Left renal pelvis (tissue), 4 donors: ENCODE measurements around the gene EFL1. TPM values are rescaled to one million over a fixed set of nuclear protein-coding genes. Genes with fewer than 3 reads are reported as not detected.

ENCODE experiments used
- DNase-seq, 4 donors: peaks; one replicate each; pipeline ENCODE4 v3.0.0-alpha.2; 2013; ENCODE audit warnings: low read depth in 4 of 4, low spot score in 3 of 4
- polyA plus RNA-seq, 4 donors: library from polyadenylated mRNA; unstranded; fragments of 120-200 nt; gene quantifications; one replicate each; pipeline ENCODE4 v1.2.1, GENCODE V29; 2013; ENCODE audit not compliant: insufficient read length in 4 of 4

The EFL1 gene
- polyA plus RNA-seq, 4 donors = 12.6 to 25.0 (median 21.6) TPM

GRCh38 chr15:82172506-82172905 is 90.0 kb downstream of the EFL1 start:
- DNase-seq = no peak

DNA sequence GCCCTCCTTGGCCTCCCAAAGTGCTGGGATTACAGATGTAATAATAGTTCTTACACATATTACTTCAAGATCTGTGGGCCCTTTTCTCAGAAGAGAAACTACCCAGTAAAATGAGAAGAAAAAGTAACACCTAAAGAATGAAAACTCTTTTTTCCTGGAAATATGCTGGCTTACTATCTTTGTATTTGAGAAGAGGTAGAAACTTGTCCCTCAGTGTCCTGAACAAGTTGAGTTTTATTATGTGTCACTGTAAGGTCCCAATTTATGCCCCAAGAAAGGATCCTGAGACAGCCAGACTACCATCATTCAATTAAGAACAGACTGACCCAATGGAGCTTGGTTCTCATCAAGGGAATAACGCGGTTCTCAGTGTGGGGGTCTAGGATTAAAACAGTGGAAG is 93.8 kb downstream of the EFL1 start:
- no peak for DNase-seq

DNA sequence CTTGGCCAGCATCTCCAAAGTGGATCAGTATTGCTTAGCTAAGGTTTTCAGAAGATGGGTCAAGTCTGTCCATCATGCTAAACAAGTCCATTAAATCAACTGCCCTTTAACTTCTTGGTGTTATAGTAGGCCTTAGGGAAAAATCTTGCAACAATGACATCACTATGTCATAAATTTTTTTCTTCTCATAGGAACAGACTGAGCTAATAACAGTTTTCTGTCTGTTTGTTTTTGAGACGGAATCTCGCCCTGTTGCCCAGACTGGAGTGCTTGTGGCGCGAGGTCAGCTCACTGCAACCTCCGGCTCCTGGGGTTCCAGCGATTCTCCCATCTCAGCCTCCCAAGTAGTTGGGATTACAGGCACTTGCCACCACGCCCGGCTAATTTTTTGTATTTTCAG is 94.2 kb downstream of the EFL1 start:
- no peak for DNase-seq

DNA sequence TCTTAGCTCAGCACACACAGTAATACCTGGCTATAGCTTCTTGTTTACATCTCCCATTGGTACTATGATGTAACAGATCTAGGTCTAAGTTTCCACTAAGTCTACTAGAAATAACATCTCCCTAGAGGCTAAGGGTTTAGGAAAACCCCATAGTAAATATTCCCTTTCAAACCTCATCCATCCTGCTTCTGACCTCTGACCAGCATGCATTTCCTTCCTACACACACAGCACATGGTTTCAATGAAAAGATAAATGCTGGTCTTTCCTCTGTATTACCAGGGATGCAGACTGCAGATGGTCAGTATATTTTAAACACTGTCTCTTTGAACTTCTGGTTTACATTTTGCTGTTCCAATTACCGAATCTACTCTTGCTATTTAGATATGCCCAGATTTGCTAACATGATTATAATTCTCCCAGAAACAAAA is 96.6 kb downstream of the EFL1 start:
- no peak for DNase-seq

- no peak for DNase-seq
Measured at GRCh38 chr15:82159922-82160321, 102.6 kb downstream of the EFL1 start.

DNA sequence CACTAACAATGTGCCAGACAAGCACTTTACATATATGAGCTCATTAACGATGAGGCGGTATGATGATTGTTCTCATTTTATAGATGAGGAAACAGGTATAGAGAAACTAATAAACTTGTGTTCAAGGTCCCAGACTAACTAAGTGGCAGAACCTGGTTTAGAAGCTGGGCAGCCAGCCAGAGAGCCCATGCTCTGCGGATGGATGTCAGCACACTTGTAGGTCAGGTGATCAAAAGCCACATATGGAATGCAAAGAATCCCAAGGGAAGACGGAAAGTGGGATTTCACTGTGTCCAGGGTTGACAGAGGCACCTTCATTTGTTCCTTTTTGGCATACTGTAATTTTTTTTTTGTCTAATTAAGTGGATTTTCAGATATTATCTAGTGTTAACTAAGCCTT is 103.7 kb downstream of the EFL1 start:
- DNase-seq = no peak

DNA sequence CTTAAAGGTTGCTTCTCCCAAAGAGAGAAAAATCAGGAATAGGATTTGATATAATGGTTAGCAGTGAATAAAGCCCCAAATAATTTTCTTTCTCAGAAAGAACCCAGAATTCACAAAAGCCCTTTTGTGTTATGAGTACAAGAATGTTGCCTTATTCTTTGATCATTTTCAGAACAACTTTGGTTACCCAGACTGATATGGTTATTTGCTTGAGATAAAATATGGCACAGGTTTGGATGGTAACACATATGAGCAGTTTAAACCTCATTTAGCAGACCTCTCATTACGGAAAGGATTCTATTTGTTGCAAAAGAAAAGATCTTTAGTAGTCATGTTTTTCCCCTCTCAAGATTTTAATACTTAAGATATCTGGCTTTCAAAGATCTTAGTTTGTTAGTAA is 111.9 kb downstream of the EFL1 start:
- DNase-seq = no peak

DNA sequence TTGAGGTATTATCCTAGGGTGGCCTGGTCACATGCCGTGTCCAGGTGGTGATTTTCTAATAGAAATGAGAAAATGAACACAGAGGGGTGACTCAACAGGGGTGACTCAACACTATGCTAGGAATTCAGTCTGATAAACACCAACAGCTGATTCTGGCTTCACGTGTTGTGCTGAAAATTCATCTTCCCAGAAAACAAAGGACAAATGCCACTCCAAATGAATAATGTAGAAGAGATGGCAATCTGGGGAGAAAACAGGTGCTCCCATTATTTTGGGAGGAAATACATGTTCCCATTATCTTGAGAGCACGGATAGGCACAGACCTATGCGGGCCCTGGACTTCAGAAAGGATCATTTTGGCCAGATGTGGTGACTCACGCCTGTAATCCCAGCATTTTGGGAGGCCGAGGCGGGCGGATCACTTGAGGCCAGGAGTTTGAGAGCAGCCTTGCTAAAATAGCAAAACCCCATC is 115.5 kb downstream of the EFL1 start:
- no peak for DNase-seq

GRCh38 chr15:82146576-82146975 is 116.0 kb downstream of the EFL1 start:
- no peak for DNase-seq

GRCh38 chr15:82143390-82144385 is 118.8 kb downstream of the EFL1 start:
- no peak for DNase-seq

GRCh38 chr15:82140886-82141285 is 121.6 kb downstream of the EFL1 start:
- no peak for DNase-seq

GRCh38 chr15:82139823-82140268 is 122.7 kb downstream of the EFL1 start:
- no peak for DNase-seq

DNA sequence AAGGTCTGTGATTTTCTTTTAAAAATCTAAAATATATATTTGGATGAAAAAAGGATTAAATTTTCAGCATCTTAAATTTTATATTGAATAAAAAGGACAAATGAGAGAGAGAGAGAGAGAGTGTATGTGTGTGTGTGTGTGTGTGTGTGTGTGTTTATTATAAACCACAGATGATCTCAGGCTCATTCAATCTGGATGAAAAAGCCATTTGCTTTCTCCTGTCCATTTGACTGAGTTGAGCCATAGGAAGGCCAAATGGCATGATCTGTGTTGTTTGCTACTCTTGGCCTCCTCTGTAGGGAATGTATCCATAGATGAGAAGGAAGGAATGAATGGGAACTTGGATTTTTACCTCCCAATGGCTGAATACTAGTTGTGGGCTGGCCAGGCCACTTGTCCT is 124.2 kb downstream of the EFL1 start:
- DNase-seq = no peak

DNA sequence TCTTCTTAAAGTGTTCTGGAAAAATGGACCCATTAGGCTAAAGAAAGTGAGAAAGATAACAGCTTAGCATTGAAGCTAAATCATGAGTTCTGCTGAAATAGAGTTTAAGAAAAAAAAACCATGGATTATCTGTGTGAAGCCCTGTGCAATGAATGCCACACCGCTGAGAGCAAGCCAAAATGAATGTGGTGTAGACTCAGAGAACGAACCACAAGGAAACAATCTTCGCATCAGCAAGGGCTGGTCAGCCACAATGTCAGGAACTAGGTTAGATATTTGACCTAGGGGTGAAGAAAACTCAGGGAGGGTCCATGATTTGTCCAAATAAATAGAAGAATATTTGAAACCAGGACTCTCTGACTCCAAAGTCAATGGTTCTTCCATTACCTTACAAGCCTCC is 125.3 kb downstream of the EFL1 start:
- DNase-seq = no peak

DNA sequence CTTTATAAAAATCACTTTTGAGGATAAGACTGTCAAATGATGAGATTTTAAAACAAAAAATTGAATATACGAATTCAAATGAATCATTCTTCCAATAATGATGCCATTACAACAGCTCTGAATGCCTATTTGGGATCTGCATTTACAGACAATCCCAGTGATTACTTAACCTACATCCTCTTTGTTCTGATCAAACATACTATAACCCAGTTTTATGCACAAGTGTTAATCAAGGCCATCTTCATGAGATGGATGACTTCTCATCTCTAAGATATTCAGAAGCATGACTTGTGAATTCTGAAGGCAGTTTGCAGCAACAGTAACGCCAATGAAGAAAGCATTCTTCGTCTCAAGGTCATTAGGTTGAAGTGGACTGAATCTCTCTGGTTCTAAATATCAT is 126.4 kb downstream of the EFL1 start:
- no peak for DNase-seq

DNA sequence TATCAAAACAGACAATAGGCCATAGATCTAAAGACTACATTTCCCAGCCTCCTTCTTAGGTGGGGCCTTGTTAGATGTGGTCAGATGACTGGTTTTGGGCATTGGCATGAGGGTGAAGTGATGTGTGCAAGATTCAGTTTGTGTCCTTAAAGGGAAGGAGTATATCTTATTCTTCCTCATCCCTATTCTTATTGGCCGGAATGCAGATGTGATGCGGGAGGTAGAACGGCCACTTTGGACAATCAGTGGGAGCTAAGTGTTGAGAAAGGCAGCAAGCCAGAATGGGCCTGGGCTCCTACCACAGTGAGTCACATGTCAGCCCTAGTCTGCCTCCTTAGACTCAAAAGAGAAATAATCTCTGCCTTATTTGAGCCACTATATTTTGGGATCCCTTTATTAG is 126.9 kb downstream of the EFL1 start:
- DNase-seq = no peak

DNA sequence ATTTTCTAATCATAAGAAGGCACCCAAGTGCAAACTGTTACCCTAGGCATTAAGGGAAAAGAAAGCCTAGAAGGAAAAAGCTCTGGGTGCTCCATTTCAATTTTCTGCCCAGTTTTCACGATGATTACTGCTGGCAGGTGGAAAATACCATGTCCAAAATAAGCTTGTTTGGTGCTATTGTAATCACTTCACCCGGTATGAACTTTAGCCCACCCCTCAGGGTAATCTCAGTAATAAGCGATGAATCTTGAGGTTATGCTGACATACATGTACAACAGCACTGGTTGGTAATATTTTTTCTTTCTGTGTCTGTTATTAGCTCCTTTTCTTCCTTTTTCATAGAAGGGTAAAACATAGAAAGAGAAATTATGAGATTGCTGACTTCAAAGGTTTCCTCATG is 128.1 kb downstream of the EFL1 start:
- no peak for DNase-seq

DNA sequence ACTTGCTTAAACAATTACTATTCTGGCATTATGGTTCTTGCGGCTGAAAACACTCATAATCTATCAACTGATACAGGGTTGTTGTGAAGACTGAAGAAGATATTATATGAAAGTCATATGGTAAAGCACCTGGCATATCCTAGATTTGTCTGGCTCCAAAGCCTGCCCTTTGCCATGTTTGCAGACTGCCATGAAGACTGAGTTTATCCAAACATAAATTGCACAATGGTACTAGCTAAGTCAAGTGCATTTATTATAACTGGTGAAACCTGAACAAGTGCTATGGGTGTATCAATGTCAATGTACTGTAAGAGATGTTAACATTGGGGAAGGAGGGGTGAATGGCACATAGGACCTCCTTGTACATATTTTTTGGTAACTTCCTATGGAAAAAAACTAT is 129.3 kb downstream of the EFL1 start:
- DNase-seq = no peak

- DNase-seq = no peak
Measured at GRCh38 chr15:82132742-82133141, 129.8 kb downstream of the EFL1 start.

DNA sequence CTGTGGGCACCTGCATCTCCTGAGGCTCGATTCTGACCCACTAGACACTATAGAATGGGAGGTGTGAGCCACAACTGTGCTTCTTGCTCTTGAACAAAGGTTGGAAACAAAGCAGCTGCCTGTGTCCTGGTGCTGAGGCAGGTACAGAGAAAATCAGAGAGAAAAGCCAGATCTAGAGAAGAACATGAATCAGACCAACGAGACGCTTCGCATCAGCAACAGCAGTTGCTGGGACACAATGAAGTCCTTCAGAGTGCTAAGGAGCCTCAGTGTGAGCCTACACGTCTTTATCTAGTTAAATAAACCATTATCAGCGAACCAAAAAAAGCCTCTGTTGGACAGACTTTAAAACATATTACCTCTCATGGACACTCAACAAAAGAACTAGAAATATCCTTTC is 130.4 kb downstream of the EFL1 start:
- DNase-seq = no peak

- no peak for DNase-seq
Measured at GRCh38 chr15:82130248-82130647, 132.3 kb downstream of the EFL1 start.

GRCh38 chr15:82129761-82130160 is 132.8 kb downstream of the EFL1 start:
- no peak for DNase-seq
